OCI-LY3 (cell line): Measurements from ENCODE around the gene CEACAM8.

Experiments
- H2AFZ ChIP-seq: fragments of 200-600, 300-600 bp; shearing (Covaris generic); 2 replicates; pipeline ENCODE4 v1.6.0; 2014; ENCODE audit warnings: antibody characterized with exemption, low read depth, low read length
- H3K27ac ChIP-seq: fragments of 200-600, 300-600 bp; sonication (generic); 2 replicates; pipeline ENCODE4 v1.5.1; 2014; ENCODE audit warnings: mild to moderate bottlenecking, low read length, moderate library complexity, mixed read lengths
- H3K27me3 ChIP-seq: fragments of 200-600, 300-600 bp; sonication (generic); 2 replicates; pipeline ENCODE4 v1.6.1; 2014; ENCODE audit warnings: low read depth, low read length, mixed read lengths
- H3K36me3 ChIP-seq: fragments of 200-600, 300-600 bp; sonication (generic); replicated peaks from 2 replicates; pipeline ENCODE3; 2014; ENCODE audit warnings: low read depth, low read length, mixed read lengths
- H3K4me1 ChIP-seq: fragments of 300-600, 200-600 bp; sonication (generic); 2 replicates; pipeline ENCODE4 v1.6.1; 2014; ENCODE audit warnings: low read length, mixed read lengths
- H3K4me2 ChIP-seq: fragments of 200-600, 300-600 bp; sonication (generic); 2 replicates; pipeline ENCODE4 v1.6.1; 2014; ENCODE audit warnings: low read length, mixed read lengths
- H3K4me3 ChIP-seq: fragments of 300-600, 200-600 bp; sonication (generic); 2 replicates; pipeline ENCODE4 v1.5.1; 2014; ENCODE audit warnings: antibody characterized with exemption, mild to moderate bottlenecking, low read length, moderate library complexity
- H3K79me2 ChIP-seq: fragments of 300-600, 200-600 bp; shearing (Covaris generic); 2 replicates; pipeline ENCODE4 v1.6.1; 2014; ENCODE audit warnings: mild to moderate bottlenecking, low read length, mixed read lengths
- H3K9ac ChIP-seq: fragments of 300-600, 200-600 bp; shearing (Covaris generic); 2 replicates; pipeline ENCODE4 v1.6.0; 2014; ENCODE audit warnings: mild to moderate bottlenecking, low read length, moderate library complexity
- H3K9me3 ChIP-seq: fragments of 200-600, 300-600 bp; shearing (Covaris generic); 2 replicates; pipeline ENCODE4 v1.6.1; 2014; ENCODE audit warnings: low read length, mixed read lengths; ENCODE audit not compliant: insufficient read depth
- H4K20me1 ChIP-seq: fragments of 200-600, 300-600 bp; sonication (generic); 2 replicates; pipeline ENCODE4 v1.6.1; 2016; ENCODE audit warnings: low read length, mixed read lengths; ENCODE audit not compliant: insufficient read depth
- EZH2phosphoT487 ChIP-seq: fragments of 200-600 bp; shearing (Covaris generic); IDR thresholded peaks from 2 replicates; pipeline ENCODE4 v1.6.1; 2018; ENCODE audit warnings: antibody characterized with exemption, mixed run types, low read depth
- TF ChIP-seq, protein P1 (sequence below): fragments of 200-600, 300-600 bp; sonication (generic); IDR thresholded peaks from 2 replicates; pipeline ENCODE4 v1.5.1; 2014; ENCODE audit warnings: antibody characterized with exemption, low read length, low read depth

CEACAM8 gene

DNA sequence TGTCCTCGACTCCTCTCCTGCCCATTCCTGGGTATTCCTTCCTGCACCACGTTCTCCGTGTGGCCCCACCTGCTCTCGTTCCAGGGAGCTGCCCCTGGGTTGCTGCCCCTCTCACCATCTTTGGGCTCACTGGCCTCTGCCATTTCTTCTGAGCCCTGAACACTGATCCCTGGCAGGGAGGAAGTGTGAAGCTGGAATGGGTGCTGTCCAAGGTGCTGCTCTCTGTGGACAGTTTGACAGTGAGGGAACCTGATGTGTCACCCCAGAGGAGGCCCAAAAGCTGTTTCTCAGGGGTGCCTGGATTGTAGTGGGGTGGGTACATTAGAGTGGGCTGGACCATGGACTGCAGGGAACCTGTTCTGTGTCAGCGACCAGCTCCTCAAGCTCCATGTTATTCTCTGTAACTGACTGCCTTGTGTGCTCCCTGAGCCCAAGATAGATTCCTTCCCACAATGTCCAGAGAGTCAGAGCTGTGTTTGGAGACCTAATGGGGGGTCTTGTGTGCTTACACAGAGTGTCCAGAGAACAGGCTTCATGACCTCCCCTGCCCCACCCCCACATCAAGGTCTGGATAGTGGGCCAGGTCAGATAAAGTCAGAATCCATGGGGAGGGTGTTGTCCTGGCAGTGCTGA lies 7.2 kb upstream of the CEACAM8 start:
- Histone ChIP-seq H3K4me2 (no peak overlapping the region), H3K27me3 (peaks cover 24% of the 10 kb centered on the region), H3K9ac (no peak overlapping the region), H3K36me3 (no peaks in the 10 kb centered on the region), H4K20me1 (peaks cover 1% of the 10 kb centered on the region; the same call in 1 of the 2 replicates), H2AFZ (no peak overlapping the region), H3K4me1 (no peaks in the 10 kb centered on the region), H3K79me2 (no peaks in the 10 kb centered on the region), H3K4me3 (no peak overlapping the region), H3K27ac (no peak overlapping the region), H3K9me3 (no peaks in the 10 kb centered on the region)
- TF ChIP-seq, protein P1, sequence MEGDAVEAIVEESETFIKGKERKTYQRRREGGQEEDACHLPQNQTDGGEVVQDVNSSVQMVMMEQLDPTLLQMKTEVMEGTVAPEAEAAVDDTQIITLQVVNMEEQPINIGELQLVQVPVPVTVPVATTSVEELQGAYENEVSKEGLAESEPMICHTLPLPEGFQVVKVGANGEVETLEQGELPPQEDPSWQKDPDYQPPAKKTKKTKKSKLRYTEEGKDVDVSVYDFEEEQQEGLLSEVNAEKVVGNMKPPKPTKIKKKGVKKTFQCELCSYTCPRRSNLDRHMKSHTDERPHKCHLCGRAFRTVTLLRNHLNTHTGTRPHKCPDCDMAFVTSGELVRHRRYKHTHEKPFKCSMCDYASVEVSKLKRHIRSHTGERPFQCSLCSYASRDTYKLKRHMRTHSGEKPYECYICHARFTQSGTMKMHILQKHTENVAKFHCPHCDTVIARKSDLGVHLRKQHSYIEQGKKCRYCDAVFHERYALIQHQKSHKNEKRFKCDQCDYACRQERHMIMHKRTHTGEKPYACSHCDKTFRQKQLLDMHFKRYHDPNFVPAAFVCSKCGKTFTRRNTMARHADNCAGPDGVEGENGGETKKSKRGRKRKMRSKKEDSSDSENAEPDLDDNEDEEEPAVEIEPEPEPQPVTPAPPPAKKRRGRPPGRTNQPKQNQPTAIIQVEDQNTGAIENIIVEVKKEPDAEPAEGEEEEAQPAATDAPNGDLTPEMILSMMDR: no peak
- no peak for TF ChIP-seq EZH2phosphoT487

DNA sequence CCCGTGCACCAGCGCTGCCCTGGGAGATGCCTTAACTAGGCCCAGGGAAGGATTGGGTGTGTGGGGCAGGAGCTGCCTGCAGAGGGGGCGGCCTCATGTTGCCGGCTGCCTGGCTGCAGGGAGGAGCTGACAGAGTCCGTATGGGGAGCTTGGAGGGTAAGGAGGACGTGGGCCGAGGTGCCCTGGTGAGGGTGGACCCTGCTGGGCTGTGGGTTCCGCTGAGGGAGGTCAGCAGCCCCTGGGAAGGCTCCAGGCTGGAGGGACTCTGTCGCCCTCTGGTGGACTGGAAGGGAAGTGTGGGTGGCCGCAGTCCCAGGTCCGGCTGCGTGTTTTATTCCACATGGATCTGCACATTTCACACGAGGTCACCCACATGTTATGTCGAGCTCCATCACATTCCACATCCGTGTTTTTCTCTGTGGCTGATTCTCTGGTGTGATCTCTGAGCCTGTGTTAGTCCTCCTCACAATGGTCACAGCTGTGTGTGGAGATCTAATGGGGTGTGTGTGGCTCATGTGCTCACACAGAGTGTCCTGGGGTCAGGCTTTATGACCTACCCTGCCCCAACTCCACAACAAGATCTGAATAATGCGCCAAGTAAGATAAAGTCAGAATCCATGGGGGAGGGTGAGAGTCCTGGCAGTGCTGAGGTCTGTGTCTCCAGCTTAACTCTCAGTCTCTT lies 1.8 kb upstream of the CEACAM8 start:
- H3K4me3 ChIP-seq: no peak overlapping the region
- H2AFZ ChIP-seq: no peak overlapping the region
- no peaks in the 10 kb centered on the region for H3K79me2 ChIP-seq
- H3K27ac ChIP-seq: no peak overlapping the region
- peaks cover 3% of the 10 kb centered on the region; the same call in 1 of the 2 replicates for H4K20me1 ChIP-seq
- no peak overlapping the region for H3K4me2 ChIP-seq
- H3K27me3 ChIP-seq: peaks cover 30% of the 10 kb centered on the region
- H3K36me3 ChIP-seq: no peaks in the 10 kb centered on the region
- H3K4me1 ChIP-seq: no peaks in the 10 kb centered on the region
- no peaks in the 10 kb centered on the region for H3K9me3 ChIP-seq
- no peak overlapping the region for H3K9ac ChIP-seq
- TF ChIP-seq, protein P1: peak; percentile 92
- no peak for TF ChIP-seq EZH2phosphoT487

DNA sequence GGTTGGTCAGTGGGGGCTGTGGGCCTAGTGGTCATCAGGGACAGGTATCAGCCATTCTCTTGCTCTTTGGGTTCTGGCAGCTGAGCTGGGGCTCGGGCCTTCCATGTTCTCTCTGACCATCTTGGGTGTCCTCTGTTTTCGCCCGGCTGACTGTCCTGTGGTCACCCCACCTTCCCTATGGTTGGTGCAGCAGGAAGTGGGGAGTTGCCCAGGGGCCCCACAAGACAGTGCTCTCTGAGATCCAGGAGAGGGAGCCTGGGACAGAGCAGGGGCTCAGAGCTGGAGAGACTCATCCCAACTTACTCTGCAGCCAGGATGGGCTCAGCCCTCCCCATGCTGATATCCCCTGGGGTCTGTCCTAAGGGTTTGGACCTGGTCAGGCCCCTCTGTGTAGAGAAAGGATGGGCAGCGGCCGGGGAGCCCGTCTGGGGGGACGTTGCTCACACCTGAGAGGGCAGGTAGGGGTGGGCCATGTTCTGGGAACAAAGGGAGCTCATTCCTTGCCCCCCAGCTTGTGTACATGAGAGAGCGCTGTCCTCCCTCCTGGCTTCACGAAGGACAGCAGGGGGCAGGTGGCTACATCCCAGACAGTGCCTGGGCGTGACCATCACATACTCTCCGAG lies 937 bp upstream of the CEACAM8 start:
- Histone ChIP-seq H3K36me3 (no peaks in the 10 kb centered on the region), H4K20me1 (peaks cover 3% of the 10 kb centered on the region; the same call in 1 of the 2 replicates), H3K4me2 (no peak overlapping the region), H3K27me3 (peaks cover 39% of the 10 kb centered on the region), H3K9ac (no peak overlapping the region), H3K27ac (no peak overlapping the region), H2AFZ (no peak overlapping the region), H3K9me3 (no peaks in the 10 kb centered on the region), H3K79me2 (no peaks in the 10 kb centered on the region), H3K4me3 (no peak overlapping the region), H3K4me1 (no peaks in the 10 kb centered on the region)
- no peak for TF ChIP-seq EZH2phosphoT487
- TF ChIP-seq, protein P1: no peak

DNA sequence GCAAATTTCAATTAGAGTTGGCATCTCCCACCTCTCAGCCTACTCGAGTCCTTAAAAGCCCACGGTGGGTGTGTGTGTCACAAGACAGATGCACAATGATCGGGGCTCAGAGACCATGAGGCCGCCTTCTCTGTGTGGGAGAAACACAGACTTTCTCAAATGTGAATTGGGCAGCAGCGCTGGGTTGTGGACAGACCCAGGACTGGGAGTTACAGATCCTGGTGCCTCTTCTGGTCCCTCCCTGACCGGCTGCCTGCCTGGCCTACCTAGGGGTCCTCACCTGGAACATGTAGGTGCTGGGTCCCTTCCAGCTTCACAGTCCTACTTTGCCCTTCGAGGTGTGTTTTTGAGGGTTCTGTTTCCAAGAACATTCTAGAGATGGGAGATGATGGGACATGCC lies 4.9 kb downstream of the CEACAM8 start:
- no peak overlapping the region for H3K4me3 ChIP-seq
- H3K27ac ChIP-seq: no peak overlapping the region
- H3K36me3 ChIP-seq: no peaks in the 10 kb centered on the region
- H3K4me1 ChIP-seq: no peaks in the 10 kb centered on the region
- H3K9me3 ChIP-seq: no peaks in the 10 kb centered on the region
- H4K20me1 ChIP-seq: no peaks in the 10 kb centered on the region
- H3K27me3 ChIP-seq: peaks cover 38% of the 10 kb centered on the region
- H3K4me2 ChIP-seq: no peak overlapping the region
- H2AFZ ChIP-seq: no peak overlapping the region
- TF ChIP-seq EZH2phosphoT487: no peak
- TF ChIP-seq, protein P1: no peak
- H3K79me2 ChIP-seq: no peaks in the 10 kb centered on the region
- H3K9ac ChIP-seq: no peak overlapping the region
